ENCODE data around the gene DDOST.
"Not testable (repeated sequence)": the region's sequence is repeated elsewhere in the genome, so short reads cannot be mapped to it uniquely, and the experiment has no call there.

DDOST gene

DNA sequence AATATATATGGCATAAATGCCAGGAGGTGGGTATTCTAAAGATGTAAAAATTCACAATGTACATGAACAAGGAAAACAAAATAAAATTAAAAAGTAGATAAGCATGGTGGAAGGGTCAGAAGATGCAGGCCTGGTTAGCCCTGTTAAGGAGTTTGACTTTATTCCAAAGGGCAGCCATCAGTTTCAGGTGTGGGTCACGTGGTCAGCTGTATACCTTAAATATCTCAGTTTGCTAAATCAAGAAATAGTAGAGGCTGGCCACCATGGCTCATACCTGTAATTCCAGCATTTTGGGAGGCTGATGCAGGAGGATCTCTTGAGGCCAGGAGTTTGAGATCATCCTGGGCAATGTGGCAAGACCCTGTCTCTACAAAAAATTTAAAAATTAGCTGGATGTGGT, 36.5 kb downstream of the DDOST start:
- no peak for DNase-seq (ENCODE audit: low spot score)

GRCh38 chr1:20621012-20621411, 40.2 kb downstream of the DDOST start:
- DNase-seq (ENCODE audit: low spot score): no peak

DNA sequence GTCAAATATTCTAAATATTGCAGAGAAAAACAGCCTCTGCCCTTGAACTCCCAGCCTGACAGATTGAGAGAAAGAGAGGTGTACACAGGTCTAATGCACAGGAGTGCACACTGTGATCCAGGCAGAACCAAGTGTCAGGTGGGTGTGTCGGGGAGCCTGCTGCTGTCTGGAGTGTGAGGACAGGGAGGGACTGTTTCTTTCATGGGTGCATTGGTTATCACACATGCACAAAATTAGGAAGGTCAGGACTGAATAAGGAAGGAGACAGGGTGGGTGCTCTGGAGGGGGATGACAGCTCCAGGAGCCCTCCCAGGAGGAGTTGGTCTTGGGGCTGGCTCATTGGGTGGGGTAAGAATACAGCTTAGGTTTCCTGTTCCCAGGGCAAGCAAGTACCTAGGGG, 41.2 kb downstream of the DDOST start:
- no peak for DNase-seq (ENCODE audit: low spot score)

- no peak for DNase-seq (ENCODE audit: low spot score)
Observed at GRCh38 chr1:20618550-20618949, 42.6 kb downstream of the DDOST start.

GRCh38 chr1:20616847-20617487, 44.2 kb downstream of the DDOST start:
- no peak for DNase-seq (ENCODE audit: low spot score)

GRCh38 chr1:20615946-20616846, 45.0 kb downstream of the DDOST start:
- no peak for DNase-seq (ENCODE audit: low spot score)

- DNase-seq (ENCODE audit: low spot score): no peak
Observed at GRCh38 chr1:20614131-20614579, 47.0 kb downstream of the DDOST start.

- DNase-seq (ENCODE audit: low spot score): no peak
Observed at GRCh38 chr1:20612221-20612746, 48.9 kb downstream of the DDOST start.

DNA sequence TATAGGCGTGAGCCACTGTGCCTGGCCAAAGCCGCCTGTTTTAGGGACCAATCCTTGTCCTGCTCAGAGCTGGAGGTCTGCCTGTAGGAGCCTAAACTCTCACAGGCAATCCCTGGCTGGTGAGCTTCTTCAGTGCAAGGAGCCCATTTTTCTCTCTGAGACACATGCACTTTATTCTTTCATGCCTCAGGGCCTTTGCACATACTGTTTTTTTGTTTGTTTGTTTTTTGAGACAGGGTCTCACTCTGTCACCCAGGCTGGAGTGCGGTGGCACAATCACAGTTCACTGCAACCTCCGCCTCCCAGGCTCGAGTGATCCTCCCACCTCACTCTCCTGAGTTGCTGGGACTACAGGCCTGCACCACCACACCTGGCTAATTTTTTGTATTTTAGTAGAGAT, 49.5 kb downstream of the DDOST start:
- DNase-seq (ENCODE audit: low spot score): no peak

GRCh38 chr1:20610970-20611369, 50.2 kb downstream of the DDOST start:
- no peak for DNase-seq (ENCODE audit: low spot score)

DNA sequence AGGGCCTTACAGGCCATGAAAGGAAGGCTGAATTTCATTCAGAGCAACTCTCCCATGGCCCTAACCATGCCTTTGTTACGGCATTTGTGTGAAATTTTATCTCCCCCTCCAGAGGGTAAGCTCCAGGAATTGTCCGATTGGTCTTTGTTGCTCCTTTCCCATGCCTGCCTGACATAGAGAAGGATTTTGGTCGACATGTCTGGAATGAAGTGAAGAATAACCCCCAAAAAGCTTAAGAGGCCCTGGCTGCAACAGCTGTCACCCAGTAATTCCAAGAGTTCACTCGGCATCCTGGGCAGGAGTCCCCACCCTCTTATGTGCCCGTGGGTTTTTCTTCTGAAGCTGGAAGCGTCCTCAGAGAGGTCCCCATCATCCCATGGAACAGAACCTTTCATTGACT, 51.6 kb downstream of the DDOST start:
- DNase-seq (ENCODE audit: low spot score): no peak

DNA sequence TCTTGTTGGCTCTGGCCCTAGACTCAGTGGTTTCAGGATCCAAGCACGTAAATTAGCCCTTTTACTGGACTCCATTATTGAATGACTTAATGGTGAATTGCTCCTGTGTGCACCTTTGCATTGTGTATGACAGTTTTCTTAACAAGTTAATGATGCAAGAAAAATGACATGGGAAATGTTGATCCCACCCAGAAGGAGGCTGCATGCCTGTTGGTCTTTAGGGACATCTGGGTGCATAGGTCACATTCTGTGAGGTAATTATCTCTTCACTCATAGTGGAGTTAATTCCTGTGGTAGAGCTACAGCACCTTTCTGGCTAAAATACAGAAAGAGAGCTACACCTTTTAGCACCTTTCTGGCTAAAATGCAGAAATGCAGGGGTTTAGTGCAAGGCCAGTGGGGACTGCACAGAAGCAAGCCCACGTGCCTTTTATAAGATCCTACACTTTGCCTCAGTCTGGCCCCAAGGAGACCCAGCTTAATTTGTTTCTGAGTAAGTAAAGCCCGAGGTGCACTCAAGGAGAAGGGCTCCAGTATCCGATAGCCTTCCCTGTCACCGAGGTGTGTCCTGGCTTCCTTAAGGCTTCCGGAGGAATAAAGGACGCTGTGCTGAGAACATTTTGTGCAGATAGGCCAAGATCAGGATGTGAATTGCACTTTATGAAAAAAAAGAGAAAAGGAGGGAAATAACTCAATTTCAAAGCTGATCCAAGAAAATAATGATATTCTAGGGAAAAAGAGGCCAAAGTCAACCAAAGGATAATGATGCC, 54.2 kb downstream of the DDOST start:
- not testable (repeated sequence) for DNase-seq (ENCODE audit: low spot score)

DNA sequence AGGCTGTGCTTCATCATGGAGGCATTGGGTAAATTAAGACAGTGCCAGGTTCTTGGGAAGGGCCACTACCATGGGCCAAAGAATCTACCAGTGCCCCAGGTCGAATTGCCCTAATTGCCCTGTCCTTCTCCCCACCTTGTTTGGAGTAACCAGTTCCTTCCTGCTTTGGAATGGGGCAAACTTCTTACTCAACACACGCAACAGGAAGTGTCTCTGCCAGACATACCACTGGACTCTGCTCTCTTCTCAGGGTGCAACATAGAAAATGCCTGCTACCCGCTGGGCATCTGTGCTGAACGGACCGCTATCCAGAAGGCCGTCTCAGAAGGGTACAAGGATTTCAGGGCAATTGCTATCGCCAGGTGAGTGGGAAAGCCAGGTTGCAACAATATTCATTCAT, 56.5 kb downstream of the DDOST start:
- DNase-seq (ENCODE audit: low spot score): no peak

GRCh38 chr1:20603504-20604464, 57.4 kb downstream of the DDOST start:
- DNase-seq (ENCODE audit: low spot score): no peak

- no peak for DNase-seq (ENCODE audit: low spot score)
Observed at GRCh38 chr1:20602851-20603450, 58.2 kb downstream of the DDOST start.
